PC-3 (cell line): Measurements from ENCODE around the gene B3GALNT1. TPM values are rescaled to one million over a fixed set of nuclear protein-coding genes. Genes with fewer than 3 reads are reported as not detected.

Experiments used
- ATAC-seq: fragments of 200-7000 bp; cut with Tn5 transposase; 2 replicates; pipeline ENCODE4 v1.9.1; 2020; ENCODE audit warnings: mild to moderate bottlenecking, moderate library complexity
- BruUV-seq: library from RNA; stranded (reverse); fragments of 400-500 nt; replicated peaks from 2 replicates; lab custom pipeline; 2021; lab: Mats Ljungman, UMichigan
- CTCF ChIA-PET: fragments of 300-600 bp; sonication (Branson Sonifier 250); formaldehyde crosslinking; loops from one replicate; lab custom pipeline; 2022; ENCODE audit warnings: antibody characterized with exemption; lab: Charles Lee
- POLR2A ChIA-PET: fragments of 300-600 bp; sonication (Branson Sonifier 250); formaldehyde crosslinking; loops from one replicate; lab custom pipeline; 2022; ENCODE audit warnings: antibody characterized with exemption; ENCODE audit not compliant: unreplicated experiment; lab: Charles Lee
- DNase-seq: peaks from one replicate; pipeline ENCODE4 v3.0.0-alpha.2; 2015
- H2AFZ ChIP-seq: fragments of 300-600 bp; sonication (generic); 2 replicates; pipeline ENCODE4 v1.6.0; 2016; ENCODE audit warnings: antibody characterized with exemption, low read length
- H3F3A ChIP-seq: fragments of 300-600 bp; sonication (generic); one replicate; pipeline ENCODE4 v1.6.0; 2017; ENCODE audit warnings: antibody characterized with exemption, low read length, control low read depth, mild to moderate bottlenecking; ENCODE audit not compliant: unreplicated experiment
- H3K27ac ChIP-seq: fragments of 300-600 bp; sonication (generic); 2 replicates; pipeline ENCODE4 v1.5.1; 2016; ENCODE audit warnings: mild to moderate bottlenecking, low read length
- H3K27me3 ChIP-seq: fragments of 300-600 bp; sonication (generic); 2 replicates; pipeline ENCODE4 v1.6.1; 2016; ENCODE audit warnings: low read length, mixed read lengths
- H3K36me3 ChIP-seq: fragments of 300-600 bp; sonication (generic); 2 replicates; pipeline ENCODE4 v1.6.1; 2016; ENCODE audit warnings: low read depth, mixed run types, low read length, mixed read lengths
- H3K4me1 ChIP-seq: fragments of 300-600 bp; sonication (generic); 2 replicates; pipeline ENCODE4 v1.5.1; 2016; ENCODE audit warnings: low read length; ENCODE audit not compliant: insufficient read depth
- H3K4me2 ChIP-seq: fragments of 300-600 bp; sonication (generic); 2 replicates; pipeline ENCODE4 v1.6.0; 2016; ENCODE audit warnings: low read length
- H3K4me3 ChIP-seq: fragments of 300-600 bp; sonication (generic); 2 replicates; pipeline ENCODE4 v1.5.1; 2016; ENCODE audit warnings: mild to moderate bottlenecking, low read length, mixed read lengths
- H3K79me2 ChIP-seq: fragments of 300-600 bp; sonication (generic); 2 replicates; pipeline ENCODE4 v1.6.1; 2017; ENCODE audit warnings: low read length, mixed read lengths
- H3K9ac ChIP-seq: fragments of 300-600 bp; sonication (generic); 2 replicates; pipeline ENCODE4 v1.6.0; 2016; ENCODE audit warnings: mild to moderate bottlenecking, low read length
- H3K9me2 ChIP-seq: fragments of 300-600 bp; sonication (generic); replicated peaks from 2 replicates; pipeline ENCODE4 v1.6.1; 2016; ENCODE audit warnings: mixed run types, low read length, mixed read lengths
- H3K9me3 ChIP-seq: fragments of 300-600 bp; sonication (generic); 2 replicates; pipeline ENCODE4 v1.6.1; 2016; ENCODE audit warnings: low read length, mixed read lengths
- H4K20me1 ChIP-seq: fragments of 300-600 bp; sonication (generic); 2 replicates; pipeline ENCODE4 v1.6.1; 2016; ENCODE audit warnings: low read length, mixed read lengths
- EZH2 ChIP-seq: fragments of 300-600 bp; sonication (generic); IDR thresholded peaks from one replicate; pipeline ENCODE4 v1.6.1; 2017; ENCODE audit warnings: antibody characterized with exemption, mild to moderate bottlenecking, low read length; ENCODE audit not compliant: unreplicated experiment
- EZH2phosphoT487 ChIP-seq: fragments of 300-600 bp; sonication (generic); IDR thresholded peaks from 2 replicates; pipeline ENCODE4 v1.6.1; 2018; ENCODE audit warnings: mild to moderate bottlenecking, antibody characterized with exemption, low read length, borderline replicate concordance
- intact Hi-C: fragments of 100-400 bp; cut with micrococcal nuclease; formaldehyde crosslinking; loops from 2 replicates; pipeline ENCODE4 v1.9.0; 2023
- total RNA-seq: library from RNA; depleted of rRNA; stranded (reverse); fragments of >200 nt; gene quantifications from 2 replicates; pipeline ENCODE4 v1.2.3, GENCODE V29; 2014
- TF ChIP-seq, protein P1 (sequence below): fragments of 300-600 bp; sonication (generic); conservative IDR thresholded peaks from 2 replicates; pipeline ENCODE4 v1.5.1; 2017; ENCODE audit warnings: antibody characterized with exemption, low read depth, mild to moderate bottlenecking, low read length

B3GALNT1 gene
- total RNA-seq, 1 experiment from 2014 or later: 125 TPM

DNA sequence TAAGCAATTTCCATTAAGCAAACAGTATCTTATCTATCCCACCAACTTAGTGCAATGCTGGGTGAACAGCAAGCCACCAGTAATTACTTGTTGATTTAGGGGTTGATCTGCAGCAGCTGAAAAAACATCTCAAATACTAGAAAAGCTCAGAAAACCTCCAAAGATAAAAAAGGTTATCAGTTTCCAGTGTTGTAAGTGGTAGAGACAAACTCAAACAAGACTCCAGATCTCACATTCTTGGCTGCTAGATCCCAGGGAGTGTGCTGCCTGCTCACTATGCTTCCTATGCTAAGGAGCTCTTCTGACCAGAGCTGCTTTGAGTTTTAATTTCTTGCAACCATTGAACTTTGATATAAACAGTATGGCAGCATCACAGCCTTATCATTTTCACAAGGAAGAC lies 11.3 kb downstream of the B3GALNT1 start:
- no peaks in the 10 kb centered on the region for H3K9me2 ChIP-seq
- no TSS peak for BruUV-seq
- no peaks in the 10 kb centered on the region for H3K27me3 ChIP-seq
- no peak overlapping the region for H3K4me2 ChIP-seq
- no peaks in the 10 kb centered on the region for H3K4me1 ChIP-seq
- ATAC-seq (no peak), DNase-seq (no peak)
- H3K9ac ChIP-seq: no peak overlapping the region
- H3K4me3 ChIP-seq: no peak overlapping the region
- no peaks in the 10 kb centered on the region; the same call in 1 of the 2 replicates for H3K79me2 ChIP-seq
- intact Hi-C loops: loop anchor here (10.0 kb wide), 1 partner anchor 389 kb away; no protein-coding TSS in a partner anchor
- H4K20me1 ChIP-seq: no peaks in the 10 kb centered on the region
- H3F3A ChIP-seq: no peaks in the 10 kb centered on the region
- no peak overlapping the region for H3K27ac ChIP-seq
- CTCF ChIA-PET: interaction anchor here (0.6 kb wide), 1 partner anchor 109 kb away, joined by 3 read pairs; no protein-coding TSS in a partner anchor
- H3K36me3 ChIP-seq: peaks cover 36% of the 10 kb centered on the region
- H2AFZ ChIP-seq: no peak overlapping the region
- no peaks in the 10 kb centered on the region for H3K9me3 ChIP-seq
- TF ChIP-seq EZH2phosphoT487 (no peak), EZH2 (no peak)
- TF ChIP-seq, protein P1, sequence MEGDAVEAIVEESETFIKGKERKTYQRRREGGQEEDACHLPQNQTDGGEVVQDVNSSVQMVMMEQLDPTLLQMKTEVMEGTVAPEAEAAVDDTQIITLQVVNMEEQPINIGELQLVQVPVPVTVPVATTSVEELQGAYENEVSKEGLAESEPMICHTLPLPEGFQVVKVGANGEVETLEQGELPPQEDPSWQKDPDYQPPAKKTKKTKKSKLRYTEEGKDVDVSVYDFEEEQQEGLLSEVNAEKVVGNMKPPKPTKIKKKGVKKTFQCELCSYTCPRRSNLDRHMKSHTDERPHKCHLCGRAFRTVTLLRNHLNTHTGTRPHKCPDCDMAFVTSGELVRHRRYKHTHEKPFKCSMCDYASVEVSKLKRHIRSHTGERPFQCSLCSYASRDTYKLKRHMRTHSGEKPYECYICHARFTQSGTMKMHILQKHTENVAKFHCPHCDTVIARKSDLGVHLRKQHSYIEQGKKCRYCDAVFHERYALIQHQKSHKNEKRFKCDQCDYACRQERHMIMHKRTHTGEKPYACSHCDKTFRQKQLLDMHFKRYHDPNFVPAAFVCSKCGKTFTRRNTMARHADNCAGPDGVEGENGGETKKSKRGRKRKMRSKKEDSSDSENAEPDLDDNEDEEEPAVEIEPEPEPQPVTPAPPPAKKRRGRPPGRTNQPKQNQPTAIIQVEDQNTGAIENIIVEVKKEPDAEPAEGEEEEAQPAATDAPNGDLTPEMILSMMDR: no peak
- POLR2A ChIA-PET: no interaction called here

DNA sequence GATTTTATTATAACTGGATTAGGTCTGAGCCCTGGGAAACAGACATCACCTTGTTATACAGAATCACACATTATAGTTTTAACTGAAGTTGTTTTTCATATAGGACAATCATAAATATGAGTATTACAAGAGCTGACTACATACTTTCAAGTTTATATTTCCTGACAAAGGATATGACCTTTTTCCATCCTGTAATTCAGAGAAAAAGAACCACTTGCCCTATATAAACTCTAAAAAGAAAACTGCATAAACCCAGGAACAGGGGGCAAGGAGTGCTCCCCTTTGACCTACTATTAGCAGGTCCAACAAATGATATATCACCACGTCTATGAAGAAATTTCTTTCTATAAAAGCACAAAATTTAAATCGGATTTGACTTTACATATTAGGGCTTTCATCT lies 20.9 kb downstream of the B3GALNT1 start:
- intact Hi-C loops: no loop called here
- peak; percentile 52 for ATAC-seq
- H3K4me2 ChIP-seq: no peak overlapping the region

DNA sequence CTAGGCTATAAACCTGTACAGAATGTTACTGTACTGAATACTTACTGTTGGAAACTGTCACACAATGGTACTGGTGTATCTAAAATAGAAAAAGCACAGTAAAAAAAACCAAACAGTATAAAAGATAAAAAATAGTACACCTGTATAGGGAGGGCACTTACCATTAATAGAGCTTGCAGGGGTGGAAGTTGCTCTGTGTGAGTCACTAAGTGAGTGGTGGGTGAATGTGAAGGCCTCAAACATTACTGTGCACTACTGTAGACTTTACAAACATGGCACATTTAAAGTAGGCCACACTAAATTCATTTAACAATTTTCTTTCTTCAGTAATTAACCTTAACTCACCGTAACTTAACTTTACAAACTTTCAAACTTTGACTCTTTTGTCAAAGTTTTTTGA lies 22.0 kb downstream of the B3GALNT1 start:
- peak; percentile 60 for ATAC-seq
- Histone ChIP-seq H2AFZ (no peak overlapping the region), H3K36me3 (peaks cover 55% of the 10 kb centered on the region), H3F3A (no peaks in the 10 kb centered on the region), H4K20me1 (no peaks in the 10 kb centered on the region), H3K27me3 (no peaks in the 10 kb centered on the region), H3K9ac (no peak overlapping the region), H3K9me3 (no peaks in the 10 kb centered on the region), H3K9me2 (no peaks in the 10 kb centered on the region), H3K4me1 (peaks cover 10% of the 10 kb centered on the region; the same call in 1 of the 2 replicates), H3K4me2 (no peak overlapping the region), H3K27ac (peak overlapping the region; percentile 5; the same call in 1 of the 2 replicates), H3K4me3 (no peak overlapping the region), H3K79me2 (no peaks in the 10 kb centered on the region)
- intact Hi-C loops: no loop called here
- no peak for DNase-seq
- BruUV-seq: no TSS peak
- ChIA-PET CTCF (interaction anchor here (1.4 kb wide), 1 partner anchor 13 kb away, joined by 3 read pairs; no protein-coding TSS in a partner anchor), POLR2A (no interaction called here)
- no peak for TF ChIP-seq EZH2
- no peak for TF ChIP-seq EZH2phosphoT487
- TF ChIP-seq, protein P1: no peak

More for the DNA sequence above, 20.9 kb downstream of the B3GALNT1 start:
- Histone ChIP-seq H3F3A (no peaks in the 10 kb centered on the region), H4K20me1 (no peaks in the 10 kb centered on the region), H3K9me2 (no peaks in the 10 kb centered on the region), H3K4me1 (peaks cover 10% of the 10 kb centered on the region; the same call in 1 of the 2 replicates), H3K36me3 (peaks cover 66% of the 10 kb centered on the region), H3K27me3 (no peaks in the 10 kb centered on the region), H3K9ac (no peak overlapping the region), H3K79me2 (no peaks in the 10 kb centered on the region), H3K27ac (0 out of 2 replicates have a peak overlapping the region, but pooled peaks have one; percentile 9), H3K9me3 (no peaks in the 10 kb centered on the region), H3K4me3 (no peak overlapping the region), H2AFZ (no peak overlapping the region)
- TF ChIP-seq EZH2phosphoT487: no peak
- TF ChIP-seq EZH2: no peak
- TF ChIP-seq, protein P1: no peak
- no peak for DNase-seq
- BruUV-seq: no TSS peak
- ChIA-PET POLR2A (no interaction called here), CTCF (interaction anchor here (1.4 kb wide), 1 partner anchor 14 kb away, joined by 3 read pairs; no protein-coding TSS in a partner anchor)
